GM23248 (cell line): ENCODE results near the gene PLBD1.

ENCODE experiments used
- EZH2 ChIP-seq: fragments of 200-600 bp; sonication (generic); IDR thresholded peaks from 2 replicates; pipeline ENCODE4 v1.6.1; 2018; ENCODE audit warnings: antibody characterized with exemption, mild to moderate bottlenecking; ENCODE audit not compliant: insufficient read depth, poor library complexity, severe bottlenecking
- EZH2phosphoT487 ChIP-seq: fragments of 200-600 bp; sonication (generic); IDR thresholded peaks from 2 replicates; pipeline ENCODE4 v1.6.1; 2018; ENCODE audit warnings: antibody characterized with exemption, moderate library complexity, mild to moderate bottlenecking, low read depth; ENCODE audit not compliant: insufficient read depth

DNA sequence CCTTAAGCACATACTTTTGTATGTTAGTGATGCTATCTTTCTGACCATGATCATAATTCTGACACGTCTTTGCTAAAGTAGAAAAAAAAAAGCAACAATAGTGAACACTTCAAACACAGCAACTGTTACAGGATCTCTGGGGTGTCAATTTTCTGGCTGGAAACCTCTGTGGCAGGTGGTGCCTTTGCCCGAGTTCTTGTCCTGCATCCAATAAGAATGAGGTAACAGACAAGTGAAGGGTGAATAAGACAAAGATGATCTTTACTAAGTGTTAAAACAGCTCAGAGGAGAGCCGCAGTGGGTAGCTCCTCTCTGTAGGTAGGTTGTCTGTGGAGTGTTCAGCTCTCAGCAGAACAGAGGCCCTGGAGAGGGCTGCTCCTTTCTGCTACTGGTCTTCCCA is 20.9 kb upstream of the PLBD1 start:
- TF ChIP-seq EZH2 = no peak
- no peak for TF ChIP-seq EZH2phosphoT487
